Stimulated activated CD4-positive, alpha-beta T cell treated with anti-CD3 and anti-CD28 coated beads, TNF-alpha, amount 100 ng/mL, for 48 hours (primary cell): Measurements from ENCODE around the gene PPFIBP2.

Experiments used
- DNase-seq, 3 donors: peaks; one replicate each; pipeline ENCODE4 v3.0.0-alpha.2; 2020; ENCODE audit warnings: low read depth in 3 of 3

Gene PPFIBP2

GRCh38 chr11:7600205-7600775 lies 86.5 kb downstream of the PPFIBP2 start:
- no peak for DNase-seq

DNA sequence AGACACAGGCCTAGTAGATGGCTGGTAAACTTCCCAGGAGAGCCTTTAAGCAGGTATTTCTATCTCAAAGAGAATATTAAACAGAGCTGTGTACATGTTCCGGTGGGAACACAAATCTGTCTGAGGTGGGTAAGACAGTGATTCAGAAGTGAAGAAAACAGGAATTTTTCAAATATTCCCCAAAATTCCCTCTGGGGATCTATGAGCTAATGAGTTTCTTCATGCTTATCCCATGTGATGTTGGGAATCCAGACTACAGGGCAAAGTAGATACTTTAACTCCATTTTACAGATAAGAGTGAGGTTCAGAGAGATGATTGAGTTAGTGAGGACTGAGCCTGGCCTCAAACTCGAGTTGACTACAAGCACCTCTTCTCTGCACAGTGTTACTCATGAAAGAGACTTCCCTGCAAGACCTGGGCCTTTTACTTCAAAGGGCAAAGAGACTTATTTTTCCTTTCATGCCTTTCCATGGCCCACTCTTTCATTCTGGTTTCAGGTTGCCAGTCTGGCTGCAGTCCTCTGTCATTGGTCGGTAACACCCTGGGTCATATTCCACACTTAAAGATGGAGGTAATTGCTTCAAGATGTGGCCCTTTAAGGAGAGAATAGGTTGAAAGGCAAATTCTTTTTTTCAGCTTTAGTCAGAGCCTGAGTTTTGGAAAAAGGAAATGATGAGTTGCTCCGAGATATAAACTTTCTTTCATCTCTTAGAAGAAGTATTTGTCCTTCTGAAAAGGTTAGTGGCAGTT lies 89.4 kb downstream of the PPFIBP2 start:
- no peak for DNase-seq

DNA sequence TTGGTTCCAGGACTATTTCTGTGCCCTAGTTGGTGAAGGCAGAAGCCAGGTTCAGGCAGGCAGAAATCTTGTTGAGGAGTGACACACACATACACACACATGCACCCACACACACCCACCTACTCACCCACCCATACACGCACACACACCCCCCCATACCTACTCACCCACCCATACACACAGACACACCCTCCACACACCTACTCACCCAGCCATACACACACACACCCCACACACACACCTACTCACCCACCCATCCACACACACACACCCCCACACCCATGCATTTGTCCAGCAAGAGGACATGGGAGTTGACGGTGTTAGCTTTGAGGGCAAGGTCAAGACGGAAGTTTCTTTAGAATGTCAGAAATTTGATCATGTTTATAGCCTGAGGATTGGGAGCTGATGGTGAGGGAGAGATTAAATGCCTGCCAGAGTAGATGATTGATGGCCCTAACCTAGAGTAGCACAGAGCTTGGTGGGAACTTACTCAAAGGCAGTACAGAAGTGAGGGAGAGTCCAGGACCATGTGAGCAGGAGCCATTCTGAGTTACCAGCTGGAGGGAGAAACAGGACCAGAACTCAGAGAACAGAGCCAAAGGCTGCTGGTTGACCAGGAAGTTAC lies 90.6 kb downstream of the PPFIBP2 start:
- no peak for DNase-seq

- no peak for DNase-seq
Measured at GRCh38 chr11:7605186-7605943, 91.6 kb downstream of the PPFIBP2 start.

- no peak for DNase-seq
Measured at GRCh38 chr11:7606496-7606895, 92.7 kb downstream of the PPFIBP2 start.

DNA sequence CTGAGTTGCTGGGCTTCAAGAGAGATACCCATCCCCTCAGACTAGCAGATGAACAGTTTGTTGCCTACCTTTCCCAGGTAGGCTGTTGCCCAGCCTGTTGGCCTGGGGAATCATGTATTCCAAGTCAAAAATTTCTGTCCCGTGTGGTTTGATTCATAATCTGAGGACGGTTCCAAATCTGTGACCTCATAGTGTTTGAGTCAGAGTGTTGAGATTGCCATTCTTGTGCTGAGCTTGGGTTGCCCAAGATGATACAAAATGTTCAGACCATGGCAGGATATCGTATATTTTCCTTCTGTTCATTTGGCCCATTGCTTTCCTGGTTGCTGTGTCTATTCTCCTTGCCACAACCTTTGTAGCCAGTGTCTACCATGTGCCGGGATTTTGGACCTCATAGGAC lies 95.2 kb downstream of the PPFIBP2 start:
- no peak for DNase-seq

GRCh38 chr11:7609521-7609920 lies 95.7 kb downstream of the PPFIBP2 start:
- DNase-seq, result no peak

GRCh38 chr11:7610393-7610792 lies 96.6 kb downstream of the PPFIBP2 start:
- DNase-seq, result no peak

GRCh38 chr11:7611411-7611810 lies 97.6 kb downstream of the PPFIBP2 start:
- no peak for DNase-seq

GRCh38 chr11:7612056-7612660 lies 98.4 kb downstream of the PPFIBP2 start:
- no peak for DNase-seq

DNA sequence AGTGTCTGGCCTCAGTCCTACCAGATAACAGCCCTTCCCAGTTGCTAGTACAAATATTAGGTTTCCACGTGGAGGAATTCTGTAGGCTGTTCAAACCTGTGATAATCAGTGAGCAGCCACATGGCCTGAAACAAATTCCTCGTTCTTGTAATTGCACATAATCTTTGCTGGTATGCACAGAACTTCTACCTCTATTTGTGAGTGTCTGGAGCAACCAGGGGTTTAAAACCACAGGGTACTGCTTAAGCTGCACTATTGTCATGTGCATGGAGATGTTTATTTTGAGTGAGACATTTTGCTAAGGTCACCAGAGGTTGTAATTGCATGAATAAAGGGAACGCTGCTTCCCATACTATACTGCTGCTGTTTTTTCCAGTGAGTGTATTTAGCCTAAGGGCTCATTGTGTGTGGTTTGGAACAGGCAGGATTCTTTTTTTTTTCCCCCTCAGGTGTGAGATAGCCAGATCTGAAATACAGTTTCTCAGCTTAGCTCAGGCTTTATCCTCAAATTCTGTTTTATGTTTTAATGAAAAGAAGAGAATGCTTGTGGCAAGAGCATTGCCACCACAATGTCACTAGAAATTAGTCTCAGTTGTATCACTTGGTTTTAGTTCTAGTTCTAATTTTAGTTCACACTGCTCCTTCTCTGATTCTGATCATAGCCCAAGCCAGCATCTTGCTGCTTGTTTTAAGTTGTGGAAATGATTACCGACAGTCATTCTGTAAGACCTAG lies 99.0 kb downstream of the PPFIBP2 start:
- no peak for DNase-seq

- no peak for DNase-seq
Measured at GRCh38 chr11:7613394-7613720, 99.6 kb downstream of the PPFIBP2 start.

DNA sequence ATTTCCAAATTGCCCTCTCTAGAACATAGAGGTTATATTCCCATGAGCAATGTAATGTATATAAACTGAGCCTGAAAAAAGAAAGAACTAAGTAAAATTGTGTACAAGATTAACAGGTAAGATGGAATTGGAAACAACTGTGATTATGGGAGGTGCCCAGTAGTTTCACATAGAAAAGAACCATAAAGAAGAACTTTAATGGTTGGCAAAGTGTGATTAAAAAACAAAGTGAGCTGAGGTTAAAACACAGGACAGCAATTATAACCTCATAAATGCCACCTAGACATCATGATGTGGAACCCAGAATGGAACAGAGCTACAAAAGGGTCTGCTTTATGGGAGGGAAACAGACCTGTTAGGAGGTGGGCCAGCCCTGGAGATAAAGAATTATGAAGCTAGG lies 100.9 kb downstream of the PPFIBP2 start:
- DNase-seq, result no peak

GRCh38 chr11:7617032-7617431 lies 103.2 kb downstream of the PPFIBP2 start:
- no peak for DNase-seq

- no peak for DNase-seq
Measured at GRCh38 chr11:7619322-7619721, 105.5 kb downstream of the PPFIBP2 start.

DNA sequence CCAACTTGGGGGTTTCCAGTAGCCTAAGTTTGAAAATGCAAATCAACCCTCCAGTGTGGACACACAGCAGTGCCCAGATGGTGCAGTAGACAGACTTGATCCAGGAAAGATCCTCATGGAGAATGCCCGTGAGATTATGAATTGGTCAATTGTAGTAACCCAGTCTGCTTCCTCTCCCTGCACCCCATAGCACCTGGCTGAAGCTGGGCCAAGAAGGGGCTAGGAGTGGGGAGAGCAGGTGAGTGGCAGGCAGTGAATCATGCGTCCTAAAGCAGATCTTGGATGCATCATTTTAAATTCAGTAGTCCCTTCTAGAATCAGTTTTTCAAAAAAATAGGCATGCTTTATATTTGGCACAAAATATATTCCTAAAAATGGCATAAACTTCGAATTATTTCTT lies 107.3 kb downstream of the PPFIBP2 start:
- DNase-seq, result no peak

GRCh38 chr11:7621554-7621953 lies 107.8 kb downstream of the PPFIBP2 start:
- no peak for DNase-seq

GRCh38 chr11:7622721-7623120 lies 108.9 kb downstream of the PPFIBP2 start:
- DNase-seq, result no peak

DNA sequence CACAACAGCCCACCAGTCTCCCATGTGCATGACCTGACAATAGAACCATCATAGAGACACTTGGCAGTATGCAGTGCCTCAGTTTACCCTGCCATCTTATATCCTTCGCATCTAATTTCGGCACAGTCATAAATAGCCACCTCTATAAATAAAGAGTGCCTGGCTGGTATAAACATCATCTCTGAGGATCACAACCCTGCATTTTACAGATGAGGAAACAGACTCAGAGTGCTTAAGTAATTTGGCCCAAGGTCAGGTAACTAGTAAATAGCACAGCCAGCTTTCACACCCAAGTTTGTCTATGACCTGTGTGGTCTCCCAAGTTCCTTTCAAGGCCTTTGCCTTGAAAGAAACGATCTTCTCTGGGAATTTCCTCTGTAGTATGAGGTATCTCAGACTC lies 114.9 kb downstream of the PPFIBP2 start:
- no peak for DNase-seq

- no peak for DNase-seq
Measured at GRCh38 chr11:7630002-7630401, 116.2 kb downstream of the PPFIBP2 start.

GRCh38 chr11:7632211-7632610 lies 118.4 kb downstream of the PPFIBP2 start:
- no peak for DNase-seq

DNA sequence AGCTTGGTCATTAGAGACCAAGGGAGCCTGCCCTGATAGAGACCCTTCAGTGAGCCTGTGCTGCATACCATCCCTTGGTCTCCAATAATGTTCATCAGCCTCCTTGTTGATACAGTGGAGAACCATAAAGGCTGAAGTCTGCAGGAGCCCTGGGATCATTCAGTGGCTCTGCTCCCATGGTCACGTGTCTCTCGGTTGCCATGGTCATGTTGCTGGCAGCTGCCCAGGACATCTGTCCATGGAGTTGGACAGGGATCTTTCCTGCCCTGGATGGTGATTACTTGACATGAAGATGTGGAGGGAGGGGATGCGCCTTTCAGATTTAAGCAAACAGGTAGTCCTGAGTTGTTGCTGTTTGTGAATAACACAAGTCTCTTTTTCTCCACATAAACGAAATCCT lies 121.3 kb downstream of the PPFIBP2 start:
- DNase-seq, result no peak
